Dedifferentiated amniotic fluid mesenchymal stem cell (primary cell): ENCODE data around the gene EYS.
"Not testable (repeated sequence)": the region's sequence is repeated elsewhere in the genome, so short reads cannot be mapped to it uniquely, and the experiment has no call there.

ENCODE experiments used
- DNase-seq: peaks from one replicate; pipeline ENCODE4 v3.0.0-alpha.2; 2016; ENCODE audit errors: extremely low spot score

EYS gene

DNA sequence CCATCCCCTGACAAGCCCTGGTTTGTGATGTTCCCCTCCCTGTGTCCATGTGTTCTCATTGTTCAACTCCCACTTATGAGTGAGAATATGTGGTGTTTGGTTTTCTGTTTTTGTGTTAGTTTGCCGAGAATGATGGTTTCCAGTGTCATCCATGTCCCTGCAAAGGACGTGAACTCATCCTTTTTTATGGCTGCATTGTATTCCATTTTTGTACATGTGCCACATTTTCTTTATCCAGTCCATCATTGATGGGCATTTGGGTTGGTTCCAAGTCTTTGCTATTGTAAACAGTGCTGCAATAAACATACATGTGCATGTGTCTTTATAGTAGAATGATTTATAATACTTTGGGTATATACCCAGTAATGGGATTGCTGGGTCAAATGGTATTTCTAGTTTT lies 1468.1 kb downstream of the EYS start:
- not testable (repeated sequence) for DNase-seq

DNA sequence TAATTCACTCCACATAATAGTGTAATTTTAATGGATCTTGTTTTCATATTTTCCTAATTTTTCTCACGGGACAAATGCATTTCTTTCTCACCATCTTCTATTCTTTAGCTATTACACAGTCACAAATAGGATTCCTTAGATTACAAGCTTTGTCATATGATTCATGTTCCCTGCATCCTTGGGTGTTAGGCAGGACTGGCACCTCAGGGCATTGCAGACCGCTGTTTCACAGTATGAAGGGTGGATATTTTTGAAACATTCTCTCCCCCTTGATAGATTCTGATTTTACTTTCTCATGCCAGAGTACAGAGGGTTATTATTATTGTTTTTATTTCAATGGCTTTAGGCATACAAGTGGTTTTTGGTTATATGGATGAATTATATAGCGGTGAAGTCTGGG lies 1469.0 kb downstream of the EYS start:
- no peak for DNase-seq

DNA sequence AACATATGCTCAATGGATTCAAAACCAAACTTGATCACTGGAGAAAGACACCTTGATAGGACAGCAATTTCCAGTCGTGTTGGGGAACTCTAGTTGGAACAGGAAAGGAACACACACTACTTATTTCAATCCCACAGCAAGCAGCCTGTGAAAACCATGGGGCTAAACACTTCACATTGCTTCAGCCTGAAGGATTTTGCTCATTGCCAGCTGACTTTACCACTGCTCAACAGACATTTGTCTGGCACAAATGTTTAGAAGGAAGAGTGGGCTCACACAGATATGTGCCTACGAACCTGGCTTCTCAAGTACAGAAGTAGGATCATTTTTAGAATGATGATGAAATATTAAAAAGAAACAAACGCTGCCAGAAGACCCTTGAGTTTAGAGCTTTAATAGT lies 1473.3 kb downstream of the EYS start:
- no peak for DNase-seq

DNA sequence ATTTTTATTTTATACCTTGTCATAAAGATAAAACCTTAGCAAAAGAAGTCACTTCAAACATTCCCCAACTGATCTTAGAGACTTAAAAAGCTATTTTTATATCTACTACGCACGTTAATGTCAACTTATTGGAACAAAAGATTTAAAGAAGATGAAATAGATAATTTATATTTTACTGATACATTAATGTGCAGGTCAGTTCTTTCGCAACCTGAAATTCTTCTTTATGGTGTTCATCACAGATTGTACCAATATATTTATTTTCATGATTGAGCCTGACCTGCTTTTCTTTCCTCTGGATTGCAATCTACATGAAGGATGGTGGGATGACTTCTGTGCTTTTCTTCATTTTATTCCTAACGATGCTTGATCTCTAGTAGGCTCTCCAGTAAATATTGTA lies 1475.1 kb downstream of the EYS start:
- DNase-seq = no peak

DNA sequence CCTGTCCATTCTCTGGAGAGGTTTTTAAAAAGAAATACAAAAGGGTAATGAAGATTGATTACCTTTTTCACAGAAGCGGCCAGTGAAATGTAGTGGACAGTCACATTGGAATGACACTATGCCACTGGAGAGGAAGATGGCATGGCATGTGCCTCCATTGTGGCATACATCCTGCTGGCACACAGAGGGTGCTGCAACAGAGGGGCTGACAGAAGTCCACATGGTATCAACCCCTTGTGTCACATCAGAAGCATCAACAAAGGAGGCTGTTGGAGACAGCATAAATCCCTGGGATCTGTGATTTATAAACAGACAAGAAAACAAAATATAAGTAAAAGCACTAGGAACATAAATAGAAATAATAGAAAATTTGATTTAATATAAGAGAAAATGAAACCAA lies 1476.5 kb downstream of the EYS start:
- no peak for DNase-seq

DNA sequence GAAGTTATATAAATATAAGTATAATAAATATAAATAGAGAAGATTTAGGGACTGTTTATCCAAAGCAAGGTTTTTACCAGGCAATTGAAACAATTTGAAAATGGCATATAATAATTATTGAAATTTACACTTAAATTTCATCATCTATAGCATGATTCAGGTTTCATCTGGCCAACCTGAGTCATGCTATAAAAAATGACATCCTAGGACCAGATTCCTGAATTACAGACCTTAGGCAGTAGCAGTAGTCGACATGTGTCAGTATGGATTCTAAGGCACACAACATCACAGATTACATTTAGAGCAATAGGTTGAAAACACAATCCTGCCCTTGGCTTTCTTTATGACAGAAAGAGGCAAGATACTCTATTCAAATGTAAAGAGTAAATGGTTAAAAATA lies 1479.2 kb downstream of the EYS start:
- DNase-seq = no peak

DNA sequence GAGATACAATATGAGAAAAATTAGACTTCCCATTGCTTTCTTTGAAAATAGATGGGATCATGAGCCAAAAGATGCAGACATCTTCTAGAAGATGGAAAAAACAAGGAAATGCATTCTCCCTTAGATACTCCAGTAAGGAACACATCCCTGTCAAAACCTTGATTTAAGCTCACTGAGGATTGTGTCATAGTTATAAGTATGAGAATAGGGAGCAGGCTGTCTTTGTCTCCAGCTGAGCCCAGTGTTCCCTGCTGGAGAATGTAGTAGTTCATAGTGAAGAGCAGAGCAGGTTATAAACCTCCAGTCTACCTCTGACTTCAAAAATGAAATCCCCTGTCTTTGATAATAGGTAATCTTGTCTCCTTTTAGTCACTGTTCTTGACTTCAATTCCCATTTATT lies 1481.5 kb downstream of the EYS start:
- no peak for DNase-seq

DNA sequence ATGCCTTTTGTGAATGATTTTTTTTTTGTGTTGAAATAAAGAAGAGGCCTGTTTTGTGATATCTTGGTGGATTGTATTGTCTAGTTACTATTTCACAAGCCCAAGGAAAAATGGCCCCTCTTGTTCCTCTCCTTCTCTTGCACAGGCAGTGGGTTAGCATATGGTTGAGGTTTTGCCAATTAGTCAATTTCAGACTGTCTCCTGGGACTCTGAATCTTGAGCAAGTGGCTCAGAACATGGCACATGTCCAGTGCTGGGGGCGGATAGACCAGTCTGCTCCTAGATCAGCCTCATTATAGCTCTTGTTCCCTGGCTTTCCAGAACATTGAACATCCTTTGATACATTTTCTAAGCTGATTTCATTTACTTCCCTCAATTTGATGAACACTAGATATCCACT lies 1482.2 kb downstream of the EYS start:
- no peak for DNase-seq

DNA sequence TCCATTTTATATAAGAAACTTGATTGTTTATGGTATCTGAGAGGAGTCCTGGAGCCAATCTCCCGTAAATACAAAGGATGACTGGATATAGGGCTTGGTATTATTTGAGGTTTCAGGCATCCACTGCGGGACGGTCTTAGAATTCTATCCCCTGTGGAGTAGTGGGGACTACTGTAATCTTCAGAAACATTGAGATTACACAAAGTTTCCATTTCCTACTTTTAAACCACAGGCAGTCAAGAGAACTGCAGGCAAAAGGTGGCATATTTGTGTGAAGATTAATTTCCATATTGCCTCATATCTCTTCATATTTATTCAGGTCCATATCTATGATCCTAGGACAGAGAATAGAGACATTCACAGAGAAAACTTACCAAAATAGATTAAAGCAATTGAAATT lies 1485.2 kb downstream of the EYS start:
- no peak for DNase-seq

DNA sequence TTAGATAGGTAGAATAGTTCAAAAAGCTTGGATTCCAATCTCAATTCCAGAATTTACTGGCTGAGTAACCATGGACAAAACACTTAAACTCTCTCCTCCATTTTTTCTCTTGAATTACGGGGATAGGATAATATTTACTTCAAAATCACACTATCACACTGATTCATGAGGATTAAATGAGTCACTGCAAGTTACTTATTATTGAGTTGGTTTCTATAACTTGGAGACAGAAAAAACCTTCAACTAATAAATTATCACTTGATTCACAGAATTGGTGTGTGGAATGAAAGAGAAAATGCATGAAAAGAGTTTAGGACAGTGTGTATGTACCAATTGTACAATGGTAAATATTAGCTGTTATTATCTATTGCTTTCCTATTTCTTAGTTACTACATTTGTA lies 1486.2 kb downstream of the EYS start:
- no peak for DNase-seq

DNA sequence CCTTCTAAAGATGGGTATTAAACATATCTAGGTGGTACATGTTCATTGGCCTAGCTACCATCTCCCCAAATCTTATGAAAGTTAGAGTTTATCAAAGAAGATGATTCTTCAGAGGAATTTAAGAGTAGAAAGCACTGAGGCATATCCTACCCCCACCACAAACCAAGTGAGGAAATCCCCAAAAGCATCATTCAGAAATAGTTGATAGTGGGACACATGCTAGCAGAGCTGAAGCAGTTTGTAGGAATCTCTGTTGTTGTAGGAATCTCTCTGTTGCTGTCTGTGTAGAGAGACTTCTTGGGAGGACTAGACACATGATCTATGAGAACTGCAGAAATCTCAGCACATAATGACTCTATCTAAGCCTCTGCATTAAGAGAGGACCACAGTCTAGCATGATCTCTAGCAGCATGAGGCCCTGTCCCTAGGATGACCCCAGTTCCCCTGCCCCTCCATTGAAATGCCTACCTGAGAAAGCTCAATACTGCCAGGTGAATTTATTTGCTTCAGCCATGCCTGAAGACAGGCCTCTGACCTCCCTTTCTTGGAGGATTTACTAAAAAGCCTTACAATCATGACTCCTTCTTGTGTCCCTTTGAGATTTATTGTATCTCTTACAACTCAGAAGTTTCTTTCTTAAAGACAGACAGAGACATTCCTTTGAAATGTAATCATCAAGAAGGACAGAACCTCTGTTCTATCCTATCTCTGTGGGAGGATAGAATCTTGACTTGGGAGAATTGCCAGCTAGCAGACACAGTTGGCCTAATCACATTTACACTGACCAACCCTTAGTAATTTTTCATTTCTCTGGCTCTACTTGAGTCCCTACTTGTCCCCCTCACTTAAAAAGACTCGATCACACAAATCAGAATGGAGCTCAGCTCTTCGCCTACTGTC lies 1489.1 kb downstream of the EYS start:
- no peak for DNase-seq

DNA sequence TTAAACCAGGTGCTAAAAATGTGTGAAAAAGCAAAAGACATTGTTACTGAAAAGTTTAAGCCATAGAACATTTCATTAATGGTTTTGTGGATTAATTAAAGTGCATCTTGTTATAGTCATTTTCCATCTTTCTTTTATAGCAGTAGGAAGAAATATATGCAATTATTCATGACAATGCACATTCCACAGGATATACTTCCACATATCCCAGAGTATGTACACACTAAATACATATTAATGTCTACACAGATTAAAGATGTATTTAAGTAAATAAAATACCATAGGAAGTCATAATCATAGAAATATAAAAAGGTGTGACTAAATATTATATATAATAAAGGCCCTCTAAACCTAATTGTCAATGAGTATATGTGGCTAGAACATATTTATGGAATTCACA lies 1492.7 kb downstream of the EYS start:
- DNase-seq = no peak

DNA sequence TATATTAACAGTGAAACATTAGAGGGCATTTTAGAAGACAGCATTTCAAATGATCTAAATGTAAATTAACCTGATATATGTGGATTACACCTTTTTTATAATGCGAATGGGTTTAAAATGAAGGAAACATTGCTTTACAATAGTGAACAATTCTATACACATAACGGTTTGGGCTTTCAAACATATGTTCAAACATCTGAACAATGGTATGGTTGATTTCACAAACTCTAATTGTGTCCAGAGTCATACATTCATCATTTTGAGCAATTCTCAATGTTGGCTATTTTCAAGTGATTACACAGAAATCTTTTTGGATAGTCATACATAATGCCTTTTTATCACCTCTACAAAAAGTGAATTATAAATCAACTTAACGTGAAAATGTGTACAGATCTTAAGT lies 1493.3 kb downstream of the EYS start:
- no peak for DNase-seq

DNA sequence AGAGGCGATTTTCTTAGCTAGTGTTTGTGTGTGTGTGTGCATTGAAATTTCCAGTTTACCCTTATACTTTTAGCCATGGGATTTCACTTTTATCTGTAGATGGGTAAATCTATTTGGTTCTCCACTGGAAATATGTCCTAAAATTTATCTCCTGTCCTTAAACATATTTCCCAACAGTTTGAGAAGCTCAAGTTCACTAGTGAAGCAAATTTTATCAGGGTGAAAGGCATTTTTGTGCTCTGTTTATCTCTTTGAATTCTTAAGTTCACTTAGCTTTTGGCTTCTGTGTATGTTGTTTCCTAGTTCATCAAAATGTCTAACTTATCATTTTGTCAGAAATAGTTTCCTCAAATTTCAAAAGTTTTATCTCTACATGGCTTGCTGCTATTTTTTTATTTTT lies 1509.8 kb downstream of the EYS start:
- DNase-seq = no peak

DNA sequence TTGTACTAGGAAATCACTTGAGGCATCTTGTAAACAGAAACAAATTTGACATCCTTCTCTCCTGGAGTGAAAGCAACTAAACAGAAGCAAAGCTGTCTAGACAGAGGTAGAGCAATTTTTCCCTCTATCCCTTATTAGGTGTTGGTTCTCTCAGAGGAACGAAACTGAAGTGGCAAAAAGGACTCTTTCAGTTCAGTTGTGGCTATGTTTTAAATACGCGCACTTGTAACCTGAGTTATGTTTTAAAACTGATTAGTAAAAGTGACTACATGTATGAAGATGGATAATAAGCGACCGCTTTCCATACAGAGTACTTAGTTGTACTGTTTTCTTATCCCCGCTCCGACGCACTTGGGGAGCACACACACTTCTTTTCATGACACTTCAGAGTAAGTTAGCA lies 1520.4 kb downstream of the EYS start:
- DNase-seq = no peak

DNA sequence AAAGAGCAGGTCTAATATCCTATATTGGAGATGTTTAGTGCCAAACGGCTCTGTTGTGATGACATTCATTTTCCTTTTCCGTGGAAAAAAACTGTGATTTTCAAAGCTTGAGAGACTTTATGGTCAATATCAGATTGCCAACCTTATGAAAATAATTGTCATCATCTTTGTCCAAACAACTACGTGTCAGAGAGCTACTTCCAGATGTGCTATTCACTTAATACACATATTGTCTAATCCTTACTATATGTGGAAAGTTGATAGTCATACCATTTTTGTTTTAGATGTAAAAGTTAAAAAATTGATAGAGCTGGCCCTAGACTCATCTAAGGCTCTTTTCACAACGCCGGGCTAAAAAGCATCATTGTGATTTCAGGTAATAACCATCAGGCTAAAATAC lies 1521.4 kb downstream of the EYS start:
- no peak for DNase-seq

DNA sequence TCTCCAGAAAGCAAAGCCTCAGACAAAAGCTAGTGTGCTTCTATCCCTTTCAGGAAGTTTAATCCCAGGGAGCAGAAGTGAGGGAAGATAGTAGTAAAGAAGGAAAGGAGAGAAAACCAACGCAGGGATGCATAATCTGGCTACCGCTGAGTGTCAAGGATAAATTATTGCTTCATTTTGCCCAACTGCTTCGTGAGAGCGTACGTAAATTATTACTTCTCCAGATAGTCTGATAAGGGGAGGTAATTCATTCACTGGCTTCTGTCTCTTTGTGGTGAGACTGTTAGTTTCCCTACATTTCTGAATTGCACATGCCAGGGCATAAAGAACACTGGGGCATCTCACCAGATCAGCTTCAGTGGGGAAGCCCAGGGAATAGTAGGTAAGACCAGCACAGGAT lies 1531.7 kb downstream of the EYS start:
- no peak for DNase-seq

DNA sequence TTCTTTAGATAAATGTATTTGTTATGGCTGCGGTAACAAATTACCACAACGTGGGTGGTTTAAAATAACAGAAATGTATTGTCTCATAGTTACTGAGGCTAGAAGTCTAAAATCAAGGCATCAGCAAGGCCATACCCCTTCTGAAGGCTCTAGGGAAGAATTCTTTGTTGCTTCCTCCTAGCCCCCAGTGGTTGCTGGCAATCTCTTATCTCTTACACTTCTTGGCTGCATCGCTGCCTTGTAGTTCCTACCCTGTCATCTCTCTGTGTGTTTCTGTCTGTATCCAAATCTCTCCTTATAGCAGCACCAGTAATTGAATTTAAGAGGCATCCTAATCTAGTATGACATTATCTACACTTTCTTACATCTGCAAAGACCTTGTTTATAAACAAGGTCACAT lies 1536.7 kb downstream of the EYS start:
- no peak for DNase-seq

DNA sequence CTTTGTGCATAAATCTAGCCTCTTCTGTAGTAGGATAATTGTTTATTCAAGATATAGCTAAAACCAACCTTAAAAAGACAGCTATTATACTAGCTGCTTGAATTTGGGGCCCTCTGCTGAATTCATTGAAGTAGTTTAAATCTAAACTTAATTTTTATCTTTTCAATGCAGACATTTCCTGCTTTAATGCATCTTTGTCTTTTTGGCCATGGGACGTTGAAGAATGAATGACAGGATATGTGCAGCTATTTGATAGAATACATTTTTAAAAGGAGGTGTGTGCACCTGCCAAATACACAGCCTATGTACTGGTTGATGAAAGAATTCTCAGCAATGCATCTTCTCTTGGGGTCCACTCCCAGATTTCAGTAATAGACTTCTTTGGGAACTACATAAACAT lies 1546.5 kb downstream of the EYS start:
- DNase-seq = no peak

DNA sequence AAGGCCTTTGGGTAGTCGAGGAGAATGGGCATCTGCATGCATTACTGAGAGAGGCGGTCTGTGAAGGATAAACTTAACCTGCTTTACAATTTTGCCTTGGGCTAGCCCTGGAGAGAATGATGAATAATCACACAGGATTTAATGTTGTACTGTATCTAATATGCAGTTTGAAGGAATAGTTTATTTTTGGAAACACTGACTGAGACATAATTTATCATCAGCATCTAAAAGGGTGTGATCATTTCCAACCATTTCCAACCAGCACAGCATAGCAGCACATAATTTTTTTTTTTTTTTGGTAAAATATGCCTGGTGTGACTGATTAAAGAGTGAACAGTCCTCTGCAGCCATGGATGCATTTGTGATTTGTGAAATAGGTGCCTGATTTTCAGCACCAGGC lies 1552.0 kb downstream of the EYS start:
- DNase-seq = no peak

DNA sequence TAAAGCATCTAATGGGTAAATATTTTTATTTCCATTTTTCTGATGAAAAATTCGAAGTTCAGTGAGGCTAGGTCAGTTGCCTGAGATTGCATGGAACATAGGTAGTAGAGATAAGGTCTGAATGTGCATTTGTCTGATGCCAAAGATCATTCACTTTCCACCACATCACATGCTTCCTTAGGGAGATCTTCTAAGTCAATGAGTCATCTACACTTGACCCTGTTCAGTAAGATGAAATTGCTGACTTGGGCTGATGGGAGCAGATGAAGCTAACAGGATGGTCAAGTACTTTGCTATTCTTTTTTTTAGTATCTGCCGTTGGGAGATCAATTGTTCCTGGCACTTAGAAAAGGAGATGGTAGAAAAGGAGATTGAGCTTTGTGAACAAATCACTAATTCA lies 1560.2 kb downstream of the EYS start:
- no peak for DNase-seq

DNA sequence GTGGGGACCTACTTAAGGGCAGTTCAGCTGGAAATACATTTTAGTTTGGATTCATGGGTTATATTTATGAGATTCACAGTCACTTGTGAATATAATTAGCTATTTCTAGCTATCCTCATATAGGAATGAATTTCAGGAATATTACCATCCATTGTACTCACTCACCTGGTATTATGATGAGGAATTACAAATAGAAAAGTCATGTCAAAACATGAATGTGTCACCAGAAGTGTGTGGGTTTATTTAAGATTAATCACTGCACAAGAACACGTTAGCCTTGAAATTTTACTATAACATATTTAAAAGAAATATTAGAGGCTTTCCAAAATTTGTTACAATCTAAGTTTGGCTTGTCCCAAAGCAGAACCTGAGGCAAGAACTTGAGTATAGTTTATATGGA lies 1560.9 kb downstream of the EYS start:
- no peak for DNase-seq

DNA sequence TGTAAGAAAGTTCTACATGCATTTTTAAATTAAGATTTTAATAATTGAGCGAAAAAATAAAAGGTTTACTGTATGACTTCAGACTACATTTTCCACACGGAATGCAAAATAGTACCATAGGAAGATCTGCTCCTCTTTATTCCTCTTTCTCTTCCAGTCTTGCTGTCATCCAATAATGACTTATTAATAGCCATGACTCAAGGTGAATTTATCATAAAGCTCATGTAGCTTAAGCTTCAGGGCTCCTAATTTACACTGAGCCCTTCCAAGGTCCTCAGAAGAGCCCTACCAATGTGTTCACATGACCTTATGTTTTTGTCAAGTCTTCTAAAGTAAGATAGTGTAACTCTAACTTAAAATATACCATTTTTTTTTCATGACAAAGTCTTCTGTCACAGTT lies 1561.4 kb downstream of the EYS start:
- no peak for DNase-seq

DNA sequence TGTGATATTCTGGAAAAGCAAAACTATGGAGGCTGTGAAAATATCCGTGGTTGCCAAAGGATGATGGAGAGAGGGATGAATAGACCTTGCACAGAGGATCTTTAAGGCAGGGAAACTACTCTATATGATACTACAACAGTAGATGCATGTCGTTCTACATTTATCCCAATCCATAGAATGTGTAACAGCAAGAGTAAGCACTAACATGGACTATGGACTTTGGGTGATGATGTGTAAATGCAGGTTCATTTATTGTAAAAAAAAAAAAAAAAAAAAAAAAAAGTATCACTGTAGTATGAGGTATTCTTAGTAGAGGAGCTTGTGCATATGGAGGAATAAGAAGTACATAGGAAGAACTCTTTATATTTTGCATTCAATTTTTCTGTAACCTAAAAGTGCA lies 1563.9 kb downstream of the EYS start:
- DNase-seq = no peak
